ENCODE data around the gene NAA38. TPM values are rescaled to one million over a fixed set of nuclear protein-coding genes. Genes with fewer than 3 reads are reported as not detected.

NAA38 gene
- total RNA-seq, 1 experiment from 2014 or later: 50.2 TPM

GRCh38 chr17:7843257-7843535, 14.2 kb downstream of the NAA38 start:
- H3K79me1 ChIP-seq (ENCODE audit: insufficient read depth, low read depth, low read length, poor library complexity, severe bottlenecking): no peaks in the 10 kb centered on the region
- no peak overlapping the region for H4K5ac ChIP-seq (ENCODE audit: insufficient read length, low read depth, low read length)
- H3K9me3 ChIP-seq (ENCODE audit: control insufficient read depth, low read depth, low read length): no peaks in the 10 kb centered on the region
- peaks cover 4 to 28% (median 19%) of the 10 kb centered on the region in 3 experiments; a peak in 6 of 7 replicates for H3K36me3 Mint-ChIP-seq (ENCODE audit: insufficient read depth in 1 of 3, low read depth in 3 of 3)
- no peak overlapping the region for H3K4ac ChIP-seq (ENCODE audit: low read depth, low read length)
- H3K23ac ChIP-seq (ENCODE audit: insufficient read length, low read depth, low read length): no peak overlapping the region
- no peak overlapping the region for H3K27ac Mint-ChIP-seq
- no peaks in the 10 kb centered on the region for H3K79me2 ChIP-seq (ENCODE audit: insufficient read depth, low read length)
- no peak overlapping the region for H2AFZ ChIP-seq (ENCODE audit: low read length)
- H3K4me1 ChIP-seq (ENCODE audit: insufficient read depth, low read length): no peaks in the 10 kb centered on the region; the same call in 1 of the 2 replicates
- no peak overlapping the region for H2BK5ac ChIP-seq (ENCODE audit: insufficient read length, low read length)
- H4K8ac ChIP-seq (replicated peaks; ENCODE audit: insufficient read length, low read depth, low read length): no peak overlapping the region
- H4K20me1 ChIP-seq (ENCODE audit: control insufficient read depth, insufficient read depth, insufficient read length): no peaks in the 10 kb centered on the region
- H2BK15ac ChIP-seq (ENCODE audit: low read depth, low read length): no peak overlapping the region
- peak; percentile 74 for DNase-seq
- peak overlapping the region; percentile 89 to 94 for H3K4me3 Mint-ChIP-seq
- H2BK12ac ChIP-seq (ENCODE audit: insufficient read length, low read depth, low read length): no peak overlapping the region
- no peak overlapping the region for H3K14ac ChIP-seq (ENCODE audit: insufficient read depth, low read length)
- H4K91ac ChIP-seq (ENCODE audit: insufficient read length, low read depth, low read length): no peak overlapping the region
- no peak overlapping the region for H3K27ac ChIP-seq (ENCODE audit: insufficient read length, low read depth, low read length)
- no peaks in the 10 kb centered on the region; a peak in 1 of 5 replicates for H3K9me3 Mint-ChIP-seq
- no peak for TF ChIP-seq CTCF (conservative IDR thresholded peaks at IDR 0.05)
- H3K4me1 Mint-ChIP-seq: peaks cover 31 to 48% of the 10 kb centered on the region in 2 experiments
- no peak overlapping the region for H2BK120ac ChIP-seq (ENCODE audit: low read depth, low read length, poor library complexity, severe bottlenecking)
- peak overlapping the region; percentile 97 for H3K4me2 ChIP-seq (ENCODE audit: insufficient read depth, insufficient read length, low read length)
- H2BK20ac ChIP-seq (ENCODE audit: low read depth, low read length, poor library complexity, severe bottlenecking): no peak overlapping the region
- H3K27me3 ChIP-seq (ENCODE audit: insufficient read depth, low read length): peaks cover 28% of the 10 kb centered on the region; the same call in 1 of the 2 replicates
- H2AK5ac ChIP-seq (ENCODE audit: insufficient read length, low read length): no peak overlapping the region
- H3K18ac ChIP-seq (ENCODE audit: insufficient read length, low read depth, low read length): no peak overlapping the region
- peak overlapping the region; percentile 27 for H3K9ac ChIP-seq (ENCODE audit: extremely low read depth, insufficient read length, low read length)
- peaks cover 29% of the 10 kb centered on the region for H3K23me2 ChIP-seq (ENCODE audit: insufficient read length, low read depth, low read length, poor library complexity, severe bottlenecking)
- no peak overlapping the region for H3K56ac ChIP-seq (ENCODE audit: insufficient read length, low read depth, low read length)
- WGBS (ENCODE audit: extremely low coverage, insufficient read length, low lambda C conversion rate): no CpG with 5 or more reads among the region's 17 CpGs
- H3K27me3 Mint-ChIP-seq (ENCODE audit: low read depth): peaks cover 30% of the 10 kb centered on the region
- no peak overlapping the region for H3T11ph ChIP-seq (ENCODE audit: low read length)

All from H9 (cell line).